ENCODE data around the gene BCKDHA. TPM values are rescaled to one million over a fixed set of nuclear protein-coding genes. Genes with fewer than 3 reads are reported as not detected.
A peak's percentile ranks its signal among the peaks of the same experiment; 100 is the strongest.
"Not testable (repeated sequence)": the region's sequence is repeated elsewhere in the genome, so short reads cannot be mapped to it uniquely, and the experiment has no call there.

The BCKDHA gene
- total RNA-seq, 1 donor from 2014 or later, result 14.6 TPM

- Mint-ChIP-seq H3K4me3 (no peak overlapping the region), H3K9me3 (no peaks in the 10 kb centered on the region), H3K27ac (no peak overlapping the region), H3K36me3 (ENCODE audit: low read depth) (peaks cover 6% of the 10 kb centered on the region), H3K4me1 (ENCODE audit: low read depth) (peaks cover 14% of the 10 kb centered on the region), H3K27me3 (ENCODE audit: insufficient read depth) (peaks cover 2% of the 10 kb centered on the region)
- no peak for DNase-seq (ENCODE audit: low spot score)
- intact Hi-C loops (cut with micrococcal nuclease), result no loop called here
Measured at GRCh38 chr19:41373993-41374392, 23.6 kb upstream of the BCKDHA start.

- H3K4me3 Mint-ChIP-seq, result peak within 1 kb of the TSS; percentile 82
- H3K36me3 Mint-ChIP-seq (ENCODE audit: low read depth), result peaks cover 4% of the 10 kb centered on the region
- DNase-seq (ENCODE audit: low spot score), result no peak
- intact Hi-C loops (cut with micrococcal nuclease), result no loop called here
- peaks cover 2% of the 10 kb centered on the region for H3K27me3 Mint-ChIP-seq (ENCODE audit: insufficient read depth)
- H3K4me1 Mint-ChIP-seq (ENCODE audit: low read depth), result peaks cover 14% of the 10 kb centered on the region
- H3K27ac Mint-ChIP-seq, result peak within 1 kb of the TSS; percentile 83
- H3K9me3 Mint-ChIP-seq, result no peaks in the 10 kb centered on the region
Measured at GRCh38 chr19:41376241-41376997, 21.2 kb upstream of the BCKDHA start, which contains the start of gene TMEM91. TMEM91 (plus strand) TSS chr19:41376533; CDS start chr19:41378310, 1,777 bp downstream.

GRCh38 chr19:41376998-41377365, 20.6 kb upstream of the BCKDHA start:
- peaks cover 14% of the 10 kb centered on the region for H3K4me1 Mint-ChIP-seq (ENCODE audit: low read depth)
- H3K4me3 Mint-ChIP-seq, result peak overlapping the region; percentile 82
- intact Hi-C loops (cut with micrococcal nuclease), result no loop called here
- no peak for DNase-seq (ENCODE audit: low spot score)
- no peaks in the 10 kb centered on the region for H3K9me3 Mint-ChIP-seq
- H3K36me3 Mint-ChIP-seq (ENCODE audit: low read depth), result peaks cover 3% of the 10 kb centered on the region
- H3K27me3 Mint-ChIP-seq (ENCODE audit: insufficient read depth), result peaks cover 2% of the 10 kb centered on the region
- peak overlapping the region; percentile 83 for H3K27ac Mint-ChIP-seq

GRCh38 chr19:41377977-41378709, 19.5 kb upstream of the BCKDHA start:
- Mint-ChIP-seq H3K27me3 (ENCODE audit: insufficient read depth) (peaks cover 2% of the 10 kb centered on the region), H3K27ac (no peak overlapping the region), H3K9me3 (no peaks in the 10 kb centered on the region), H3K4me3 (no peak overlapping the region), H3K4me1 (ENCODE audit: low read depth) (peaks cover 14% of the 10 kb centered on the region), H3K36me3 (ENCODE audit: low read depth) (peaks cover 3% of the 10 kb centered on the region)
- DNase-seq (ENCODE audit: low spot score), result no peak
- intact Hi-C loops (cut with micrococcal nuclease), result no loop called here

GRCh38 chr19:41381536-41381935, 16.1 kb upstream of the BCKDHA start:
- peaks cover 11% of the 10 kb centered on the region for H3K36me3 Mint-ChIP-seq (ENCODE audit: low read depth)
- intact Hi-C loops (cut with micrococcal nuclease); H3K4me3 Mint-ChIP-seq; H3K27ac Mint-ChIP-seq; H3K9me3 Mint-ChIP-seq; DNase-seq (ENCODE audit: low spot score); H3K4me1 Mint-ChIP-seq (ENCODE audit: low read depth); H3K27me3 Mint-ChIP-seq (ENCODE audit: insufficient read depth): not testable (repeated sequence)

GRCh38 chr19:41384351-41384750, 13.3 kb upstream of the BCKDHA start:
- H3K4me1 Mint-ChIP-seq (ENCODE audit: low read depth), result no peaks in the 10 kb centered on the region
- DNase-seq (ENCODE audit: low spot score), result no peak
- no peak overlapping the region for H3K4me3 Mint-ChIP-seq
- intact Hi-C loops (cut with micrococcal nuclease), result no loop called here
- H3K36me3 Mint-ChIP-seq (ENCODE audit: low read depth), result peaks cover 9% of the 10 kb centered on the region
- no peaks in the 10 kb centered on the region for H3K9me3 Mint-ChIP-seq
- no peaks in the 10 kb centered on the region for H3K27me3 Mint-ChIP-seq (ENCODE audit: insufficient read depth)
- no peak overlapping the region for H3K27ac Mint-ChIP-seq

- Mint-ChIP-seq H3K27me3 (ENCODE audit: insufficient read depth) (no peaks in the 10 kb centered on the region), H3K4me1 (ENCODE audit: low read depth) (no peaks in the 10 kb centered on the region), H3K27ac (no peak overlapping the region), H3K9me3 (no peaks in the 10 kb centered on the region), H3K4me3 (no peak overlapping the region), H3K36me3 (ENCODE audit: low read depth) (peaks cover 16% of the 10 kb centered on the region)
- intact Hi-C loops (cut with micrococcal nuclease), result no loop called here
- DNase-seq (ENCODE audit: low spot score), result no peak
Measured at GRCh38 chr19:41386442-41386841, 11.2 kb upstream of the BCKDHA start.

- Mint-ChIP-seq H3K9me3 (no peaks in the 10 kb centered on the region), H3K36me3 (ENCODE audit: low read depth) (peaks cover 14% of the 10 kb centered on the region), H3K4me1 (ENCODE audit: low read depth) (peaks cover 14% of the 10 kb centered on the region), H3K4me3 (no peak overlapping the region), H3K27me3 (ENCODE audit: insufficient read depth) (no peaks in the 10 kb centered on the region), H3K27ac (no peak overlapping the region)
- DNase-seq (ENCODE audit: low spot score), result no peak
- intact Hi-C loops (cut with micrococcal nuclease), result no loop called here
Measured at GRCh38 chr19:41391618-41392017, 6.0 kb upstream of the BCKDHA start.

- Mint-ChIP-seq H3K9me3 (no peaks in the 10 kb centered on the region), H3K4me3 (no peak overlapping the region), H3K27me3 (ENCODE audit: insufficient read depth) (no peaks in the 10 kb centered on the region), H3K36me3 (ENCODE audit: low read depth) (peaks cover 13% of the 10 kb centered on the region), H3K4me1 (ENCODE audit: low read depth) (peaks cover 15% of the 10 kb centered on the region), H3K27ac (no peak overlapping the region)
- no peak for DNase-seq (ENCODE audit: low spot score)
- intact Hi-C loops (cut with micrococcal nuclease), result no loop called here
Measured at GRCh38 chr19:41392775-41393174, 4.8 kb upstream of the BCKDHA start.

GRCh38 chr19:41395355-41395754, 2.3 kb upstream of the BCKDHA start:
- H3K27me3 Mint-ChIP-seq (ENCODE audit: insufficient read depth), result no peaks in the 10 kb centered on the region
- intact Hi-C loops (cut with micrococcal nuclease), result loop anchor here (5.0 kb wide), 3 partner anchors 88 to 202 kb away; no protein-coding TSS in a partner anchor
- peak overlapping the region; percentile 25 for H3K4me3 Mint-ChIP-seq
- H3K27ac Mint-ChIP-seq, result peak overlapping the region; percentile 3
- H3K4me1 Mint-ChIP-seq (ENCODE audit: low read depth), result peaks cover 28% of the 10 kb centered on the region
- no peak for DNase-seq (ENCODE audit: low spot score)
- peaks cover 10% of the 10 kb centered on the region for H3K36me3 Mint-ChIP-seq (ENCODE audit: low read depth)
- no peaks in the 10 kb centered on the region for H3K9me3 Mint-ChIP-seq

GRCh38 chr19:41398050-41398418, 416 bp downstream of the BCKDHA start:
- peaks cover 28% of the 10 kb centered on the region for H3K4me1 Mint-ChIP-seq (ENCODE audit: low read depth)
- peak overlapping the region; percentile 99 for H3K27ac Mint-ChIP-seq
- no peaks in the 10 kb centered on the region for H3K9me3 Mint-ChIP-seq
- H3K36me3 Mint-ChIP-seq (ENCODE audit: low read depth), result peaks cover 4% of the 10 kb centered on the region
- intact Hi-C loops (cut with micrococcal nuclease), result loop anchor here (5.0 kb wide), 3 partner anchors 91 to 199 kb away; no protein-coding TSS in a partner anchor
- no peak for DNase-seq (ENCODE audit: low spot score)
- peak overlapping the region; percentile 97 for H3K4me3 Mint-ChIP-seq
- H3K27me3 Mint-ChIP-seq (ENCODE audit: insufficient read depth), result no peaks in the 10 kb centered on the region

- intact Hi-C loops (cut with micrococcal nuclease), result loop anchor here (5.0 kb wide), 3 partner anchors 91 to 199 kb away; no protein-coding TSS in a partner anchor
- H3K9me3 Mint-ChIP-seq, result no peaks in the 10 kb centered on the region
- H3K27ac Mint-ChIP-seq, result peak overlapping the region; percentile 67
- DNase-seq (ENCODE audit: low spot score), result no peak
- H3K36me3 Mint-ChIP-seq (ENCODE audit: low read depth), result peaks cover 4% of the 10 kb centered on the region
- H3K4me1 Mint-ChIP-seq (ENCODE audit: low read depth), result peaks cover 28% of the 10 kb centered on the region
- H3K4me3 Mint-ChIP-seq, result peak overlapping the region; percentile 97
- H3K27me3 Mint-ChIP-seq (ENCODE audit: insufficient read depth), result no peaks in the 10 kb centered on the region
Measured at GRCh38 chr19:41398598-41398997, 980 bp downstream of the BCKDHA start.

- no peak for DNase-seq (ENCODE audit: low spot score)
- Mint-ChIP-seq H3K27me3 (ENCODE audit: insufficient read depth) (no peaks in the 10 kb centered on the region), H3K4me3 (peak overlapping the region; percentile 97), H3K27ac (peak overlapping the region; percentile 67), H3K9me3 (no peaks in the 10 kb centered on the region), H3K4me1 (ENCODE audit: low read depth) (peaks cover 28% of the 10 kb centered on the region), H3K36me3 (ENCODE audit: low read depth) (peaks cover 3% of the 10 kb centered on the region)
- intact Hi-C loops (cut with micrococcal nuclease), result loop anchor here (5.0 kb wide), 3 partner anchors 92 to 198 kb away; no protein-coding TSS in a partner anchor
Measured at GRCh38 chr19:41399091-41399490, 1.5 kb downstream of the BCKDHA start.

Data from activated T-helper 1 cell treated with anti-CD3 and anti-CD28 coated beads, Interleukin-12 subunit alpha, Interleukin-12 subunit beta, Interleukin-2, Interleukin-4 antibody, amounts not matched to agents 30 ng/mL and 10 ng/mL and 1 ng/mL, durations not matched to agents 14 hours and 24 hours and 36 hours (primary cell).